ENCODE measurements around the gene INTS1.

- TF ChIP-seq POLR2AphosphoS5 (IDR thresholded peaks at IDR 0.05; ENCODE audit: borderline replicate concordance, low read depth, low read length) (no peak), EZH2 (IDR thresholded peaks at IDR 0.05) (no peak)
These were observed 11.5 kb downstream of the INTS1 start for GRCh38 chr7:1492640-1493039.
